Lung (tissue), 12 donors: ENCODE data around the gene CMTM7. TPM values are rescaled to one million over a fixed set of nuclear protein-coding genes. Genes with fewer than 3 reads are reported as not detected.
A peak's percentile ranks its signal among the peaks of the same experiment; 100 is the strongest.

ENCODE experiments used
- ATAC-seq: fragments of 200-7000 bp; cut with Tn5 transposase; one replicate; pipeline ENCODE4 v1.9.1; 2020; ENCODE audit warnings: moderate number of reproducible peaks; ENCODE audit not compliant: insufficient read depth, low FRiP score
- DNase-seq, 3 donors: peaks; one replicate each; pipeline ENCODE4 v3.0.0-alpha.2; 2013 to 2017
- H3K27ac ChIP-seq, 2 donors: one replicate each; pipeline ENCODE4 v1.5.1; 2013; ENCODE audit warnings: mild to moderate bottlenecking in 2 of 2, moderate library complexity in 2 of 2, control low read depth in 1 of 2, inconsistent platforms in 1 of 2, low read depth in 1 of 2, low read length in 1 of 2
- H3K27me3 ChIP-seq, 3 donors: one replicate each; pipeline ENCODE4 v1.5.1; 2013; ENCODE audit warnings: low read length in 2 of 3; ENCODE audit not compliant: control insufficient read depth in 3 of 3, insufficient read depth in 3 of 3
- H3K36me3 ChIP-seq, 4 donors: one replicate each; pipeline ENCODE4 v1.5.1; 2013; ENCODE audit warnings: low read length in 4 of 4, mild to moderate bottlenecking in 1 of 4, moderate library complexity in 1 of 4; ENCODE audit not compliant: control insufficient read depth in 4 of 4, insufficient read depth in 4 of 4
- H3K4me1 ChIP-seq, 5 donors: one replicate each; pipeline ENCODE4 v1.5.1; 2013; ENCODE audit warnings: low read length in 5 of 5, mild to moderate bottlenecking in 2 of 5, moderate library complexity in 1 of 5; ENCODE audit not compliant: control insufficient read depth in 5 of 5, insufficient read depth in 5 of 5
- H3K4me3 ChIP-seq: one replicate; pipeline ENCODE4 v1.5.1; 2013; ENCODE audit warnings: mild to moderate bottlenecking, control low read depth, moderate library complexity
- H3K9ac ChIP-seq, 2 donors: one replicate each; pipeline ENCODE4 v1.5.1; 2013; ENCODE audit warnings: low read length in 2 of 2, control low read depth in 1 of 2; ENCODE audit not compliant: insufficient read depth in 1 of 2
- H3K9me3 ChIP-seq, 4 donors: one replicate each; pipeline ENCODE4 v1.5.1; 2013; ENCODE audit warnings: low read length in 3 of 4, mild to moderate bottlenecking in 1 of 4, moderate library complexity in 1 of 4; ENCODE audit not compliant: control insufficient read depth in 4 of 4, insufficient read depth in 3 of 4
- CTCF ChIP-seq: IDR thresholded peaks from 2 replicates; pipeline ENCODE4 v1.5.1; 2012; ENCODE audit warnings: mild to moderate bottlenecking; ENCODE audit errors: control extremely low read depth, extremely low read depth
- WGBS, 2 donors: extraction: QIAGEN DNeasy Blood & Tissue Kit; methylation state at CpG; one replicate each; pipeline ENCODE4 v1.1.7; 2013; 5-methylcytosine and 5-hydroxymethylcytosine counted together
- polyA plus RNA-seq, 2 donors: library from polyadenylated mRNA; stranded (reverse); fragments of 200-250 nt; gene quantifications; one replicate each; pipeline ENCODE4 v1.2.1, GENCODE V29; 2013
- total RNA-seq, 2 donors: library from RNA; depleted of rRNA in 1 of 2; stranded (reverse); fragments of >200 nt in 1 of 2; gene quantifications; one replicate each; pipeline ENCODE4 v1.2.1, GENCODE V29; 2014 to 2021
- donor health status: control.
- donor health status: control.
- donor health status: Bipolar disorder and iron deficiency.
- donor health status: healthy.
- donor health status: DM: yes; HTN: yes; CAD: no.

Gene CMTM7
- total and polyA plus RNA-seq, 4 donors = 33.1 to 46.8 (median 43.8) TPM

DNA sequence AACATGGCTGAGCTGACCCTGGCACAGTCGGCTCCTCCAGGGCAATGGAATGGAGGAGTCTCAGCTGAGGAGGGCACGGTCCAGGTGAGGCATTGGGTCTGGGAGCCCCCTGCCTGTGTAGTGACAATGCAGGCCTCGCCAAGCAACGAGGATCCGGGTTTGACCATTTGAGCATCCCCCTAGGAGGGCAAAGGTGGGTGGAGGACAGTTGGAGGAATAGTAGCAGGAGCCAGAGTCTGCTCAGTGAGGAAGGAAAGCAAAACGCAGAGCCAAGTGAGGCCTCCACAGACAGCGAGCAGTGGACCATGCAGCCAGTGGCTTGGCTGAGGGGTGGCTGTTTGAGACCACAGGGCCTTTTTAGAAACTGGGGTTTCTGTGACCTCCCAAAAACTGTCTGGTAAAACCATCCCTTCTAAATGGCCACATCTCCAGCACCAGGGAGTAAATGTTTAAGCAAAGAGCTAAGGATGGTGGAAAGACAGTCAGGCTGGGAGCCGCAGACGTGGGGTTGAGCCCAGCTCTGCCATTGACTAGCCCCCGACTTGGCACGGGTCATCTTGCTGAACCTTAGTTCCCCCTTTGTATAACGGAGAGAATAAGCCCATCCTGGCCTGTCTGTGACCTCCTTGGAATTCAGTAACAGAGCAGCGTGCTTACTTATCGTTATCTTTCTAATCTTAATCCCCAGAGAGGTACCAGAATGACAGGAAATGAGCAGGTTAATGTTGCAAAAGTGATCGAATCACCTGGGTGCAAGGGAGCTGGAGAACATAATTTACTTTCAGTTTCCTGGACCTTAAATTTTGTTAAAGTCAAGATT, 64.2 kb downstream of the CMTM7 start:
- no peak for TF ChIP-seq CTCF
- Histone ChIP-seq H3K27me3 (no peaks in the 10 kb centered on the region), H3K4me1 (peaks cover 0 to 23% (median 8%) of the 10 kb centered on the region in 5 donors), H3K36me3 (peaks cover 0 to 20% (median 2%) of the 10 kb centered on the region in 4 donors), H3K4me3 (no peak overlapping the region), H3K9ac (no peak overlapping the region), H3K9me3 (no peaks in the 10 kb centered on the region), H3K27ac (no peak overlapping the region)
- no peak for ATAC-seq
- WGBS, 2 donors = 89 to 90% methylated on average over 15 of the region's 15 CpGs
- no peak for DNase-seq

DNA sequence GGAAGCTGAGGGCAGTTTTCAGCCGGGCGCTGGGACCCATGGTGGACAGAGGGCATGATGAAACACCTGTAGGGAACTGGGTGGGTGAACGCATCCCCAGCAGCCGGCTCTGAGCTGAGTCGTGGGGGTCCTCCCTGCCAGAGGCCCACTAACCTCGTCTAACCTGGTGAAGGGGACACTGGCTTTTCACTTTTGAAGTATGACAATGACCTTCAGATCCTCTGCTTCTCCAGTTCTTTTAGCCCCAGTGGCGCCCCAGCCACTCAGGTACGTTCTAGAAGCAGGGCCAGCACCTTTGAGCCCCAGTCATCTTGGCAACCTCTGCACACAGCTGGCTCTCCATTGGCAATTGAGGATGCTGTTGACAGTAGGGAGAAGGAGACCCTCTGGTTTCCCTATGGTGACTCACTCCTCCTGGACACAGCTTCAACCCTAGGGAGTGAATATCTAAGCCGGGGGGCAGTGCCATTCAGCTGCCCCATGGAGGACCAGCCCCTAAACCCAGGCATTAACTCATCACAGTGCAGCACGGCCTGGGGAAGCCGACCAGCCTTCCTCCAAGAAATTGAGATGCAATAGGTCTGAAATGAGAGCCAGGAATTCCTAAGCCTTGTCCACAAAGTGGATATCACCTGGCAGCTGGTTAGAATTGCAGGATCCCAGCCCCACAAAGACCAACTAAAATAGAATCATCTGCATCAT, 64.9 kb downstream of the CMTM7 start:
- Histone ChIP-seq H3K4me3 (no peak overlapping the region), H3K27ac (no peak overlapping the region), H3K9ac (no peak overlapping the region), H3K27me3 (no peaks in the 10 kb centered on the region), H3K9me3 (no peaks in the 10 kb centered on the region), H3K4me1 (peaks cover 0 to 19% (median 8%) of the 10 kb centered on the region in 5 donors), H3K36me3 (peaks cover 0 to 20% (median 2%) of the 10 kb centered on the region in 4 donors)
- no peak for TF ChIP-seq CTCF
- WGBS, 2 donors = 84 to 91% methylated on average over 11 of the region's 11 CpGs
- no peak for DNase-seq
- ATAC-seq = no peak

DNA sequence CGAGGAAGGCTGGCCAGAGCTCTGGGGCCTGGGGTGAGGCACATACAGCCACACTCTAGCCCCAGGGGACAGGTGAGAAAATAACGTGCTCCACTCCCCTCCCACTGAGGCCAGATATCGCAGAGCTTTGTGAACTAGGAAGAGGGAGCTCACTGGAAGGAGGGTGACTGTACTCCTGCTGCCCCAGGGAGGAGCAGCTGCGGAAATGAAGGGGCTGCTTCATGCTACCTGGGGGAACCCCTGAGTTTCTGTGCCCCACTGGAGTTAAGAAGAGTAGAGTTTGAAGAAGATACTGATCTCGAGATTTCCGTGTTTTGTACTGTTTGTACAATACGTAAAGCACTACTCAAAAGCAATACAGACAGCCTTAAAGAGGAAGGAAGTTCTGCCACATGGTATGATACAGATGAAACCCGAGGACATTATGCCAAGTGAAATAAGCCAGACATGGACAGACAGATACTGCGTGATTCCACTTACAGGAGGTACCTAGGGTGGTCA, 66.4 kb downstream of the CMTM7 start:
- H3K4me1 ChIP-seq = peaks cover 0 to 19% (median 10%) of the 10 kb centered on the region in 5 donors
- no peaks in the 10 kb centered on the region for H3K27me3 ChIP-seq
- peak; percentile 38 for ATAC-seq
- no peak overlapping the region for H3K9ac ChIP-seq
- no peaks in the 10 kb centered on the region for H3K9me3 ChIP-seq
- H3K4me3 ChIP-seq = no peak overlapping the region
- no peak for DNase-seq
- 16 to 36% methylated on average over 9 of the region's 9 CpGs for WGBS, 2 donors
- TF ChIP-seq CTCF = no peak
- peak overlapping the region in 1 of 2 donors; percentile 74 for H3K27ac ChIP-seq
- peaks cover 0 to 15% (median 2%) of the 10 kb centered on the region in 4 donors for H3K36me3 ChIP-seq
